CD4-positive, alpha-beta T cell treated with Interleukin-15 for 1 hour (primary cell): ENCODE results near the gene FLRT1.
A peak's percentile ranks its signal among the peaks of the same experiment; 100 is the strongest.

Experiments
- DNase-seq: peaks from one replicate; pipeline ENCODE4 v3.0.0-alpha.2; 2020

The FLRT1 gene

DNA sequence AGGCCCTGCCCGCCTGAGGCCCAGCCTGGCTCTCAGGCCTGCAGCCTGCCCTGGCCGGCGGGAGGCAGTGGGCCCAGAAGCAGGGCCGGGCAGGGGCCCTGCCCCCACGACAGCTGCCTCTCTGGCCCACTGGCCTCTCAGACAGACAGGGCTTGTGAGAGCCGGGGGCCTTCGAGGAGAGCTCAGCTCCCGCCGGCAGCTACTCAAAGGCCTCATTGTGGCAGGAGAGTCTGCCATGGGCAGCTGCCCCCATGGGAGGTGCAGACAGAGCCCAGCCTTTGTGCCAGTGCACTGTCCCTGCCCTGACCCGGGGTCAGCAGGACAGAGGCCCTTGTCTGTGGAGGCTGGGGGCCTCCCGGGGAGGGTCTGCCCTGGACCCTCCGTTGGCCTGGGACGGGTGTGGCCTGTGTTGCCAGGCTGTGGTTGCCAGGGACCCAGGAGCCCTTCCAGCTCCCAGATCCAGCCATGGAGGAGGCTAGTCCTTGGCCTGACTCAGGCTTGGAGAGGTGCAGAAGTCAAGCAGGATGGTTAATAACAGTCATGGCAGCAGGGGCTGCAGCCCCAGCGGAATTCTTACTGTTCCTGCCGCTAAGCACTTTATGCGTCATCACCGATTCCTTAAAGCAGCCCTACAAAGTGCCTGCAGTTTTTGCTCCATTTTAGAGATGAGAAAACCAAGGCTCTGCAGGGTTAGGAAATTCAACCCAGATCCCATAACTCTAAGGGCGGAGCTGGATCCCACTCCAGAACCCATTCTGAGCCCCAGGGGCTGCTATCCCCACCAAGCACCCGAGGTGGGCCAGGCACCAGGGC lies 12.5 kb downstream of the FLRT1 start:
- DNase-seq: no peak

- DNase-seq: no peak
These were observed 13.8 kb downstream of the FLRT1 start for GRCh38 chr11:64049509-64049908.

GRCh38 chr11:64051297-64051696 lies 15.6 kb downstream of the FLRT1 start:
- no peak for DNase-seq

- no peak for DNase-seq
These were observed 16.7 kb downstream of the FLRT1 start for GRCh38 chr11:64052436-64052835.

DNA sequence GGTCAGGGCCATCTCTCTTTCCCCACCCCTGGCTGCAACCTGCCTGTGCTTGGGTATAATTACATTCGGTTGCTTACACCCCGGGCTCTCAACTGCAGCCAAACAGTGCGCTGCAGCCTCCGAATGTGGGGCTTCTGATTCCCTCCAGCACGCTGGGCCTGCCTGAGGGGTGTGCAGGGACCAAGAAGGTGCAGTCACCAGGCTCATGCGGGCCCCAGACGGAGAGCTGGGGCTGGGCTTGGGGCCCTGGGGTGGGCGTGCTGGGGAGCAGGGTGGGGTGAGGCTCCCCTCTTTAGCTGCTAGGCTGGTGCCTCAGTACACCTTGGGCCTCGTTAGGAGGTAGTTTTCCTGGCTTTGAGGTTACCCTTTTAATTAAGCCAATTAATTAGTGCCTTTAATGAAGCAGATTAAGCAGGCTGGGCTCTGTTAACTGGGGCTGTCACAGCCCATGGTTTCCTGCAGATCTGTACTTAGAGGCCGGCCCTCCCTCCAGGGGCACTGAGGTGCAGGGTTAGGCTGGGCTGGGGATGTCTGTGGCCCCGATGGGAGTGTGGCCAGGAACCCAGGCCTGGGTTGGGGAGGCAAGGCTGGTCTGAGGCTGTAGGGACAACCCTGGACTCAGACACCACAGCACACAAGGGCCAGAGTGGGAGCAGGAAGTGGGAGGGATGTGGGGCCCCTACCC lies 17.3 kb downstream of the FLRT1 start:
- DNase-seq: no peak

DNA sequence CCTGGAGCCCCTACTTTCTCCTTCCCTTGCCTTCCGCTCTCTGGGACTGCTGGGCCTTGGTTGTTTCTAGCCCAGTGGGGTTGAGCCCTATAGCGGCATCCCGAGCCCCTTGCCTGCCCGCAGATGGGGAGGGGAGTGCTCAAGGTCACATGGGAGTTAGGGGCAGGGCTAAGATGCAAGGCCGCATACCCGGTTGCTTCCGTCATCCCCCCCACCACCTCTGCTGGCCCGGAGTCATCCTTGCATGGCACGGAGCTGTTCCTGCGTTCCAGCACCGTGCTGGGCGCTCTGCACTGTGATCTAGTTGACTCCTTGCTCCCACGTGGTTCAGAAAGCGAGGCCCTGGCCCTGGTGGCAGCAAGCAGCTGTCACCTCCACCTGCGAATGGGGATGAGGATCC lies 18.0 kb downstream of the FLRT1 start:
- DNase-seq: no peak

DNA sequence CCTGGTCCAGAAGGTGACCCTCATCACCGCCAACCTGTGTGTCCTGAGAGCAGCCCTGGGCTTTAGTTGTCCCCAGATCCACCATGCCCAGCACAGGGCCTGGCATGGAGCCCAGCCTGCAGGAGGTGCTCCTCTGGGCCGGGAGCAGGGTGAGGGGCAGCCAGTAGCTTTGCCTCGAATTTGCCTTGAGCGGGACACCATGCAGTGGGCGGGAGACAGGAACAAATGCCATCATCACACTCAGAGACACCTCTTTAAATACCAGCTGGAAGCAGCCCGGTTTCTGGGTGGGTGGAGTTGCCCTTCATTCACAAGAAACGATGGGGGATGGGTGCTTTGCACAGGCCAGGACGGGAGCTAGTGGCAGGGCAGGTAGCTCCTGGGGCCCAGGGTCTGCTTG lies 19.3 kb downstream of the FLRT1 start:
- no peak for DNase-seq

DNA sequence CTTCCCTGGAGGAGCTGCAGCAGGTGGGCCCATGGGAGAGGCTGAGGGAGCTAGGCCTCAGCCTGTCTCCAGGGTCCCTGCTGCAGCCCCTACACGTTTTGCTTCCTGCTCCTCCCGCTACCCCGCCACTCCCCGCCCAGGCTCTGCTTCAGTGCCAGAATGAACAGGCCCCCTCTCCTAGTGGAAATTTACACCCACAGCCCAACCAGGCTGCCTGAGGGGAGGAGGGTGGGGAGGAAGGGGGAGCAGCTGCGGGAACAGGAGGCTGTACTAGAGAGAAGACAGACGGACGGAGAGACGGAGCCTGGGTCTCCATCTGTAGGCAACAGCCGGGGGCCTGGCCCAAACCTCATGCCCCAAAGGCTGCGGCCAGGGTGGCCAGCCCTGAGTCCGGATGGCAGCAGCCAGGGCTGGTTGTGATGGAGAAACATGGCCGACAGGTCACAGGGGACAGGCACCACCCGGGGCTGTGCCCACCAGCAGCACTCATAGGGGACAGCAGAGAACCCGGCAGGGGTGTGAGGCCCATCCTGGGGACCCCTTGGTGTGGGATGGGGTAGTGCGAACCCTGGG lies 20.6 kb downstream of the FLRT1 start:
- no peak for DNase-seq

GRCh38 chr11:64056861-64057260 lies 21.1 kb downstream of the FLRT1 start:
- DNase-seq: no peak

GRCh38 chr11:64057890-64058289 lies 22.2 kb downstream of the FLRT1 start:
- DNase-seq: no peak

DNA sequence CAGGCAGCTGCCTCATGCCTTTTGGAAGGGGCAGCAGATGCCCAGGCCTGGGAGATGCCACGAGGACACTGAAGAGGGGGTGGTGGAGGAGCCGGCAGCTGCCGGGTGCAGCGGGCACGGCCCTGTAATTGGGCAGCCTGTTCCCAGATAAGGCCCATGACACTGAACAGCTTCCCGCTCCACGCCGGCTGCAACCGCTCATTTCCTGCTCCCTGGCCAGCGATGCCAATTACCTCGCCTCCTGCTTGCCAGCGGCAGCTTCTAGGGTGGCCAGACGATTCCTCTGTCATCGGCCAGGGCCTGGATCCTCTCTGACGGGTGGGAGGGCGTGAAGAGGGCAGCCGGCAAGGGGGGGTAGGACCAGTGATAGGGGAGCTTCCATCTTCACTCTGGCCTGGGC lies 22.8 kb downstream of the FLRT1 start:
- DNase-seq: no peak

- no peak for DNase-seq
These were observed 23.8 kb downstream of the FLRT1 start for GRCh38 chr11:64059339-64060140.

GRCh38 chr11:64060263-64060860 lies 24.6 kb downstream of the FLRT1 start:
- DNase-seq: no peak

- peak; percentile 40 for DNase-seq
These were observed 25.2 kb downstream of the FLRT1 start for GRCh38 chr11:64060861-64061444.

DNA sequence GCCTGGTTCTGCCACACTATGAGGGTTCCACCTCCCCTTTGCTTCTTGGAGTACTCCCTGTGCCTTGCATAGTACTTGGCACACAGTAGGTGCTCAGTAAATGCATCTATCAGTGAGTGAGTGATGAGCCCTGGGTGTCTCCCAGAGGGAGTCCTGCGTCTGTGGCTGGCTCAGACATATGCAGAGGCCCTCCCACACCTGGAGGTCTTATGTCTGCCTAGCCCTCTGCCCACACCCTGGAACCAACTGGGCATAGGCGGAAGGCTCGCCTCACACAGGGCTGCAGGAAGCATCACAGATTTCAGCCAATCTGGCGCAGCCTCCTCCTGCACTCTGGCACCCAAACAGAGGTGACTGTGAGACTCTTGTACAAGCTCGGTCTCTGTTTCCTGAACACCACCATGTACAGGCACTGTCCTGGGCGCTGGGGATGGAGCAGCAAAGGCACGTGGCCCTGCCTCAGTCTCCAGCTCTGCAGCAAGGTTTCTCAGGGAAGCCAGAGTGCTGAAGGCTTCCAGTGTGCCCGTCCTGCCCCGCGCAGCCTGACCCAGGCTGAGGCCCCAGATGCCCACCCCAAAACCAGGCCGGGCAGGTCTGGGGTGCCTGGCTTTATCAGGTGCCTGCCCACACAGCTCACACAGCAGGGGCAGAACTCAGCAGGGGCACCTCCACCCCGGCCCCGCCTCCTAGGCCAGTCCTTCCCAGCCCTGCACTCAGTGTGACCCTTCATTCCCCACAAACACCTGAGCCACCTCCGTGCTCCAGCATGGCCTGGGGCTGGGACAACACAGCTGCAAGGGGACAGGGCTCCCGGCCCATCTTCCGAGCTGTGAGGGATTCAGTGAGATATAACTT lies 26.7 kb downstream of the FLRT1 start:
- no peak for DNase-seq

GRCh38 chr11:64063777-64064176 lies 28.0 kb downstream of the FLRT1 start:
- DNase-seq: no peak

GRCh38 chr11:64064374-64065140 lies 28.8 kb downstream of the FLRT1 start:
- DNase-seq: no peak

DNA sequence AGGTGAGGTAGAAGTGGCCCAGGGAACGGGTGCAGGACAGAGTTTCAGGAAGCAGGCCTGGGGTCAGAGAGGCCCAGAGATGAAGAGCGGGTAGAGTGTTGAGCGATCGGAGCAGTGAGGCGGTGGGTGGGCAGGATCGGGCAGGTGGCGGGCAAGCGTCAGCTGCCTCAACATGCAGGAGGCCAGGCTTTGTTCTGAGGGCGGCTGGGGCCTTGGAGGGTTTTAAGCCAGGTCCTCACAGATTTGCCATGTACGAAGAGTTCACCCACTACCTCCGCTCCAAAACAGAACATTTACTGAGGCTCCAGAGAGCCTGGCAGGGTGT lies 29.4 kb downstream of the FLRT1 start:
- no peak for DNase-seq

DNA sequence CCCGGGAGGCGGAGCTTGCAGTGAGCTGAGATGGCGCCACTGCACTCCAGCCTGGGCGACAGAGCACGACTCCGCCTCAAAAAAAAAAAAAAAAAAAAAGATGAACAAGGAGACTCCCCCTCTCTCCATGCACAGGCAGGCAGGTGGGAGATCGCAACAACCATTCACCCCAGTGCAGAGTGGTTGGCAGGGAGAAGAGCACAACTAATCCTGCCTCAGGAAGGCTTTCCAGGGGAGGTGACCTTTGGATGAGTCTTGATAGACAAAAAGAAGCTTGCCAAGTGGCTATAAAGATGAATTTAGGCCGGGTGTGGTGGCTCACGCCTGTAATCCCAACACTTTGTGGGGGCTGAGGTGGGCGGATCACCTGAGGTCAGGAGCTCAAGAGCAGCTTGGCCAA lies 30.0 kb downstream of the FLRT1 start:
- DNase-seq: no peak

- DNase-seq: no peak
These were observed 31.7 kb downstream of the FLRT1 start for GRCh38 chr11:64067230-64067993.
